ENCODE data around the gene OSTN. TPM values are rescaled to one million over a fixed set of nuclear protein-coding genes. Genes with fewer than 3 reads are reported as not detected.

The OSTN gene
- total and polyA plus RNA-seq, 2 of the 13 experiments (the other 11 are each of a cell fraction or from before 2014, with no cell fraction given), result not detected

DNA sequence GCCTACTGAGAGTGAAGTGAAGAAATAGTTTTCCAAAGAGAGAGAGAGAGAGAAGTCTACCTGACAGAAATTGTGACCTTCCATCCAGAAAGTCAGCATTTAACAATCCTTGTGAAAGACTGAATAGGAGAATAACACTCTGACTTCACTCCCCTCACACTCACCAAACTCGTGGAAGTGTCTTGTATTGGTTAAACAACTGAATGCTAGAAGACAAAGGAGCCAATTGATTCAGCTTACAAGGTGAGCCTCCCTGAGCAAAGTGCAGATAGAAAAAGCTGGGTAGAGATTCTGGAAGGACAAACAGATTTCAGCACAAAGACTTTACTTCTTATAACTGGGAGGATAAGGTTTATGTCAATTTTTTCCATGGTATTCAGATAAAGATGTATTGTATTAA is 40.8 kb upstream of the OSTN start (continued):
- TF ChIP-seq PPARG (CRISPR knock-in tag; conservative IDR thresholded peaks at IDR 0.05) (no peak), ZNF512B (CRISPR knock-in tag; IDR thresholded peaks at IDR 0.05; ENCODE audit: borderline replicate concordance) (no peak), ZSCAN9 (CRISPR knock-in tag; IDR thresholded peaks at IDR 0.05; ENCODE audit: borderline replicate concordance) (no peak), PRDM4 (CRISPR knock-in tag; IDR thresholded peaks at IDR 0.05; ENCODE audit: borderline replicate concordance) (no peak), ZNF547 (CRISPR knock-in tag; IDR thresholded peaks at IDR 0.05) (no peak), ETV5 (CRISPR knock-in tag; IDR thresholded peaks at IDR 0.05; ENCODE audit: borderline replicate concordance) (no peak), WIZ (CRISPR knock-in tag; IDR thresholded peaks at IDR 0.05) (no peak), ZNF253 (CRISPR knock-in tag; IDR thresholded peaks at IDR 0.05; ENCODE audit: borderline replicate concordance) (no peak), GATAD2A (CRISPR knock-in tag; IDR thresholded peaks at IDR 0.05) (peak; percentile 24; the same call in 1 of the 2 replicates), ZNF672 (CRISPR knock-in tag; IDR thresholded peaks at IDR 0.05) (no peak)
- TF ChIP-seq, protein P1, sequence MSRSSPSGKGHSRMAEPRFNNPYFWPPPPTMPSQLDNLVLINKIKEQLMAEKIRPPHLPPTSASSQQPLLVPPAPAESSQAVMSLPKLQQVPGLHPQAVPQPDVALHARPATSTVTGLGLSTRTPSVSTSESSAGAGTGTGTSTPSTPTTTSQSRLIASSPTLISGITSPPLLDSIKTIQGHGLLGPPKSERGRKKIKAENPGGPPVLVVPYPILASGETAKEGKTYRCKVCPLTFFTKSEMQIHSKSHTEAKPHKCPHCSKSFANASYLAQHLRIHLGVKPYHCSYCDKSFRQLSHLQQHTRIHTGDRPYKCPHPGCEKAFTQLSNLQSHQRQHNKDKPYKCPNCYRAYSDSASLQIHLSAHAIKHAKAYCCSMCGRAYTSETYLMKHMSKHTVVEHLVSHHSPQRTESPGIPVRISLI (CRISPR knock-in tag; IDR thresholded peaks at IDR 0.05; ENCODE audit: borderline replicate concordance), result 0 out of 2 replicates have a peak, but pooled peaks have one; percentile 21
- TF ChIP-seq, protein P2, sequence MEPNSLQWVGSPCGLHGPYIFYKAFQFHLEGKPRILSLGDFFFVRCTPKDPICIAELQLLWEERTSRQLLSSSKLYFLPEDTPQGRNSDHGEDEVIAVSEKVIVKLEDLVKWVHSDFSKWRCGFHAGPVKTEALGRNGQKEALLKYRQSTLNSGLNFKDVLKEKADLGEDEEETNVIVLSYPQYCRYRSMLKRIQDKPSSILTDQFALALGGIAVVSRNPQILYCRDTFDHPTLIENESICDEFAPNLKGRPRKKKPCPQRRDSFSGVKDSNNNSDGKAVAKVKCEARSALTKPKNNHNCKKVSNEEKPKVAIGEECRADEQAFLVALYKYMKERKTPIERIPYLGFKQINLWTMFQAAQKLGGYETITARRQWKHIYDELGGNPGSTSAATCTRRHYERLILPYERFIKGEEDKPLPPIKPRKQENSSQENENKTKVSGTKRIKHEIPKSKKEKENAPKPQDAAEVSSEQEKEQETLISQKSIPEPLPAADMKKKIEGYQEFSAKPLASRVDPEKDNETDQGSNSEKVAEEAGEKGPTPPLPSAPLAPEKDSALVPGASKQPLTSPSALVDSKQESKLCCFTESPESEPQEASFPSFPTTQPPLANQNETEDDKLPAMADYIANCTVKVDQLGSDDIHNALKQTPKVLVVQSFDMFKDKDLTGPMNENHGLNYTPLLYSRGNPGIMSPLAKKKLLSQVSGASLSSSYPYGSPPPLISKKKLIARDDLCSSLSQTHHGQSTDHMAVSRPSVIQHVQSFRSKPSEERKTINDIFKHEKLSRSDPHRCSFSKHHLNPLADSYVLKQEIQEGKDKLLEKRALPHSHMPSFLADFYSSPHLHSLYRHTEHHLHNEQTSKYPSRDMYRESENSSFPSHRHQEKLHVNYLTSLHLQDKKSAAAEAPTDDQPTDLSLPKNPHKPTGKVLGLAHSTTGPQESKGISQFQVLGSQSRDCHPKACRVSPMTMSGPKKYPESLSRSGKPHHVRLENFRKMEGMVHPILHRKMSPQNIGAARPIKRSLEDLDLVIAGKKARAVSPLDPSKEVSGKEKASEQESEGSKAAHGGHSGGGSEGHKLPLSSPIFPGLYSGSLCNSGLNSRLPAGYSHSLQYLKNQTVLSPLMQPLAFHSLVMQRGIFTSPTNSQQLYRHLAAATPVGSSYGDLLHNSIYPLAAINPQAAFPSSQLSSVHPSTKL (CRISPR knock-in tag; IDR thresholded peaks at IDR 0.05), result peak; percentile 59
- TF ChIP-seq, protein P3, sequence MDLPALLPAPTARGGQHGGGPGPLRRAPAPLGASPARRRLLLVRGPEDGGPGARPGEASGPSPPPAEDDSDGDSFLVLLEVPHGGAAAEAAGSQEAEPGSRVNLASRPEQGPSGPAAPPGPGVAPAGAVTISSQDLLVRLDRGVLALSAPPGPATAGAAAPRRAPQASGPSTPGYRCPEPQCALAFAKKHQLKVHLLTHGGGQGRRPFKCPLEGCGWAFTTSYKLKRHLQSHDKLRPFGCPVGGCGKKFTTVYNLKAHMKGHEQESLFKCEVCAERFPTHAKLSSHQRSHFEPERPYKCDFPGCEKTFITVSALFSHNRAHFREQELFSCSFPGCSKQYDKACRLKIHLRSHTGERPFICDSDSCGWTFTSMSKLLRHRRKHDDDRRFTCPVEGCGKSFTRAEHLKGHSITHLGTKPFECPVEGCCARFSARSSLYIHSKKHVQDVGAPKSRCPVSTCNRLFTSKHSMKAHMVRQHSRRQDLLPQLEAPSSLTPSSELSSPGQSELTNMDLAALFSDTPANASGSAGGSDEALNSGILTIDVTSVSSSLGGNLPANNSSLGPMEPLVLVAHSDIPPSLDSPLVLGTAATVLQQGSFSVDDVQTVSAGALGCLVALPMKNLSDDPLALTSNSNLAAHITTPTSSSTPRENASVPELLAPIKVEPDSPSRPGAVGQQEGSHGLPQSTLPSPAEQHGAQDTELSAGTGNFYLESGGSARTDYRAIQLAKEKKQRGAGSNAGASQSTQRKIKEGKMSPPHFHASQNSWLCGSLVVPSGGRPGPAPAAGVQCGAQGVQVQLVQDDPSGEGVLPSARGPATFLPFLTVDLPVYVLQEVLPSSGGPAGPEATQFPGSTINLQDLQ (CRISPR knock-in tag; IDR thresholded peaks at IDR 0.05), result no peak

Measured in HepG2 (cell line).